Measurements from ENCODE around the gene LAMA3. TPM values are rescaled to one million over a fixed set of nuclear protein-coding genes. Genes with fewer than 3 reads are reported as not detected.
"Not testable (repeated sequence)": the region's sequence is repeated elsewhere in the genome, so short reads cannot be mapped to it uniquely, and the experiment has no call there.

Gene LAMA3
- total RNA-seq, 4 donors from 2014 or later = 46.3 to 80.6 (median 67.1) TPM

GRCh38 chr18:23740105-23740830 is 51.0 kb downstream of the LAMA3 start:
- H3K9me3 ChIP-seq = no peaks in the 10 kb centered on the region

GRCh38 chr18:23741967-23742366 is 52.7 kb downstream of the LAMA3 start:
- not testable (repeated sequence) for H3K9me3 ChIP-seq; H3K36me3 ChIP-seq; DNase-seq (ENCODE audit: low spot score in 2 of 2); H3K27me3 ChIP-seq; H3K4me3 ChIP-seq
- 70 to 71% methylated on average over 6 of the region's 6 CpGs for WGBS, 2 donors
- Histone ChIP-seq H3K4me1 (peaks cover 0 to 16% (median 0%) of the 10 kb centered on the region in 4 donors), H3K27ac (peak overlapping the region in 1 of 4 donors; percentile 47)

More at GRCh38 chr18:23740105-23740830, 51.0 kb downstream of the LAMA3 start:
- WGBS, 2 donors = 36 to 38% methylated on average over 4 of the region's 4 CpGs
- TF ChIP-seq CTCF (IDR thresholded peaks at IDR 0.05) (no peak), POLR2A (IDR thresholded peaks at IDR 0.05) (no peak)
- H3K4me3 ChIP-seq = no peak overlapping the region
- no peaks in the 10 kb centered on the region for H3K27me3 ChIP-seq
- no peaks in the 10 kb centered on the region for H3K36me3 ChIP-seq
- H3K4me1 ChIP-seq = peaks cover 0 to 16% (median 0%) of the 10 kb centered on the region in 4 donors
- no peak for DNase-seq (ENCODE audit: low spot score in 2 of 2)
- peak overlapping the region in 1 of 4 donors; percentile 52 for H3K27ac ChIP-seq

GRCh38 chr18:23743733-23744333 is 54.6 kb downstream of the LAMA3 start:
- Histone ChIP-seq H3K36me3 (no peaks in the 10 kb centered on the region), H3K4me3 (no peak overlapping the region), H3K27ac (no peak overlapping the region), H3K27me3 (no peaks in the 10 kb centered on the region), H3K9me3 (no peaks in the 10 kb centered on the region), H3K4me1 (peaks cover 0 to 9% (median 0%) of the 10 kb centered on the region in 4 donors)
- 60 to 65% methylated on average over 4 of the region's 4 CpGs for WGBS, 2 donors
- no peak for TF ChIP-seq POLR2A (IDR thresholded peaks at IDR 0.05)
- TF ChIP-seq CTCF (IDR thresholded peaks at IDR 0.05) = no peak
- TF ChIP-seq EP300 (IDR thresholded peaks at IDR 0.05) = no peak
- no peak for DNase-seq (ENCODE audit: low spot score in 2 of 2)

GRCh38 chr18:23745366-23745765 is 56.1 kb downstream of the LAMA3 start:
- no peaks in the 10 kb centered on the region for H3K36me3 ChIP-seq
- H3K9me3 ChIP-seq = no peaks in the 10 kb centered on the region
- TF ChIP-seq POLR2A (IDR thresholded peaks at IDR 0.05) (no peak), EP300 (IDR thresholded peaks at IDR 0.05) (no peak), CTCF (IDR thresholded peaks at IDR 0.05) (no peak)
- no peak overlapping the region for H3K27ac ChIP-seq
- H3K4me3 ChIP-seq = no peak overlapping the region
- WGBS, 2 donors = 74% methylated on average over 2 of the region's 2 CpGs
- H3K4me1 ChIP-seq = peaks cover 0 to 3% (median 0%) of the 10 kb centered on the region in 4 donors
- no peaks in the 10 kb centered on the region for H3K27me3 ChIP-seq
- DNase-seq (ENCODE audit: low spot score in 2 of 2) = no peak

- no peaks in the 10 kb centered on the region for H3K27me3 ChIP-seq
- H3K4me3 ChIP-seq = no peak overlapping the region
- no peak overlapping the region for H3K27ac ChIP-seq
- 71% methylated on average over 4 of the region's 4 CpGs for WGBS, 2 donors
- H3K36me3 ChIP-seq = no peaks in the 10 kb centered on the region
- no peaks in the 10 kb centered on the region for H3K9me3 ChIP-seq
- TF ChIP-seq CTCF (IDR thresholded peaks at IDR 0.05) (no peak), POLR2A (IDR thresholded peaks at IDR 0.05) (no peak), EP300 (IDR thresholded peaks at IDR 0.05) (no peak)
- no peak for DNase-seq (ENCODE audit: low spot score in 2 of 2)
- H3K4me1 ChIP-seq = no peaks in the 10 kb centered on the region
These were observed 57.6 kb downstream of the LAMA3 start for GRCh38 chr18:23746851-23747250.

Measured in tibial nerve (tissue), 4 donors.